Mesenteric fat pad (tissue), 1 donor: ENCODE data around the gene PLCD1. TPM values are rescaled to one million over a fixed set of nuclear protein-coding genes. Genes with fewer than 3 reads are reported as not detected.

Experiments used
- DNase-seq: peaks from one replicate; pipeline ENCODE4 v3.0.0-alpha.2; 2020; ENCODE audit warnings: low spot score
- total RNA-seq: library from RNA; stranded (reverse); fragmentation: NEBNext Ultra II Directional; extraction: Animal tissue kit (Norgen Biotek cat#: 25700); gene quantifications from one replicate; pipeline ENCODE4 v1.2.1, GENCODE V29; 2021
- donor health status: DM: yes; HTN: yes; CAD: no.

Gene PLCD1
- total RNA-seq, 1 donor from 2014 or later = 18.5 TPM

DNA sequence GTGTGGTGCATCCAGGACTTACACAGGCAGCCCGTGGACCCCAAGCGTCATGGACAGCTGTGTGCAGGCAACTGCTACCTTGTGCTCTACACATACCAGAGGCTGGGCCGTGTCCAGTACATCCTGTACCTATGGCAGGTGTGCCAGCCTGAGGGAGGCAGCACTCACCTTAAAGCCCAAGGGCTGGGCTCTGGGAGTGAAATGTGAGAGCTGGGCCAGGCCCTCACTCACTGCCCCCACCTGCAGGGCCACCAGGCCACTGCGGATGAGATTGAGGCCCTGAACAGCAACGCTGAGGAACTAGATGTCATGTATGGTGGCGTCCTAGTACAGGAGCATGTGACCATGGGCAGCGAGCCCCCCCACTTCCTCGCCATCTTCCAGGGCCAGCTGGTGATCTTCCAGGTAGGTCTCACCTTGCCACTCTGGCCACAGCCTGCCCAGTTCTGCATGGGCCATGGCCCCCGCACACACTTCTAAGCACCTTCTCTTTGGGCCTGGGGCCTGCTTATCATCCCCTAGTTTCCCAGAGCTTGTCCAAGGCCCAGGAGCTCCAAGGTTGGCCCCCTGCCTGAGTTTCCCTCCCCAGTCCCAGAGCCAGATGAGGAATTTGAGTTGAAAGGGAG lies 27.9 kb downstream of the PLCD1 start:
- DNase-seq = no peak

- DNase-seq = no peak
These were observed 28.4 kb downstream of the PLCD1 start for GRCh38 chr3:38000965-38001455.

DNA sequence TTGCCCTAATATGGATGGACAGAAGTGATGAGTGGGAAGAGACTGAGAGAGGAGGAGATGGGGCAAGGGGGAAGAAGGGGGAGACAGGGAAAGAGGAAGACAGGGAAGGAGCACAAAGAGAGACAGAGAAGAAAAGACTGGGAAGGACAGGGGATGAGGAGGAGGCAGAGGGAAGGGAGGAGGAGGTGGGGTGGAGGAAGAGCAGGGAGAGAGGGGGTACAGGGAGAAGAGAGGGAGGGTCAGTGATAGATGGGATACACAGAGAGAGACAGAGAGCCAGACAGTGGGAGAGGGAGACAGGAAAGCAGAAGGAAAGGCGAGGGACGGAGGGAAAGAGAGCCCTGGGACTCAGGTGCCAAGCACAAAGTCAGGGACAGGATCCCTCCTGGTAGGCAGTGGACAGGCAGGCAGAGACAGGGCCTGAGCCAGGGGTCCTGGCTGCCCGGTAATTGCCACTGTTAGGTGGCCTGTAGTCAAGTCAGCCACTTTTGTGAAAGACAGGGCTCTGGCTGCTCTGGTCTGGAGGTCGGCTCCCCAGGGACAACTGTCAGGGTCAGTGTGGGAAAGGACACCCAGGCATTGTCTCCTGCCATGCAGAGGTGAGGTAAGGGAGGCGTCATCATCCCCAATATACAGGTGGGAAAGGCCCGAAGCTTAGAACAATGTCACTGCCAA lies 29.1 kb downstream of the PLCD1 start:
- no peak for DNase-seq

DNA sequence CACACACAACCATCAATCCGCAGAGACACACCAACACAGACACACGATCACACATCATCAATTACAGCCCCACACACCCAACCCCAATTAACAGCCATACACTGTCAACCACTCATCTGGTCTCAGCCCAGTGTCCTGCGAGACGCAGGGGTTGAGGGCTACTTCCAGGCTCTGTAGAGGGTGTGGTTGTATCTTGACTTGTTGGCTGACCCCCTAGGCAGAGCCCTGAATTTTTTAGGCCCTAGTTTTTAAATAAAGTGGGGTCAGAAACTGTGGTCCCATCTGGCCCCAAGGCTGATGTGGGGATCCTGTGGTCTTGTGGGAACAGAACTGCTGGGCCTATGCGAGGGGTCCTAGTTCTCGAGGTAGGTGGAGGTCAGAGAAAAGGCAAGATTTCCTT lies 29.6 kb downstream of the PLCD1 start:
- no peak for DNase-seq

GRCh38 chr3:37997791-37998370 lies 31.6 kb downstream of the PLCD1 start:
- DNase-seq = no peak

DNA sequence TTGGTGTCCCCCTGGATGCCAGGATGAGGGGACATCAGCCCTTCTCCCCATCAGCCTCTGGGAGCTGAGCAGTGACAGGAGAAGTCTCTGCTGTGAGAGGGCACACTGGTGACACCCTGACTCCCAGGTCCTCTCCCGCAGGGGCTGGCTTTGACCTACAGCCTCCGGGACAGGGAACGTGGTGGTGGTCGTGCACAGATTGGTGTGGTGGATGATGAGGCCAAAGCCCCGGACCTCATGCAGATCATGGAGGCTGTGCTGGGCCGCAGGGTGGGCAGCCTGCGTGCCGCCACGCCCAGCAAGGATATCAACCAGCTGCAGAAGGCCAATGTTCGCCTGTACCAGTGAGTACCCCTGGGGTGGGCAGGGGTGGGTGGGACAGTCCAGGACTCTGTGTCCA lies 32.1 kb downstream of the PLCD1 start:
- DNase-seq = no peak

DNA sequence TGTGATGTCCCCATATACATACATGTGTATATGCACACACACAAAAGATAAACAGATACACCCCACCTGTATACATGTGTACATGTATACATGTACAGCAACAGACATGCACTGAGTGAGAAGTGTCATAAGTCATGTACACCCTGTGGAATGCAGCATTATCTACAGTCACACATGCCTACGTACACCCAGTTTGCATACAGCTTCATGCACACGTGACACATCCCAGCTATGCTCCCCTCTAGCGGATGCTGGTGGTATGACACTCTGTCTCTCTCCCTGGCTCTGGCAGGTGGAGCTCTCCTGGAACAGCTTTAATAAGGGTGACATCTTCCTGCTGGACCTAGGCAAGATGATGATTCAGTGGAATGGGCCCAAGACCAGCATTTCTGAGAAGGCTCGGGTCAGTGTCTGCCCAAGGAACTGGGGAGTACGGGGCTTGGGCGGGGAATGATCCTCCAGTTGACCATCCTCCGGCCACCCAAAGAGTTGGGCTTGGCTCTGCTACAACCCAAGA lies 32.6 kb downstream of the PLCD1 start:
- no peak for DNase-seq

DNA sequence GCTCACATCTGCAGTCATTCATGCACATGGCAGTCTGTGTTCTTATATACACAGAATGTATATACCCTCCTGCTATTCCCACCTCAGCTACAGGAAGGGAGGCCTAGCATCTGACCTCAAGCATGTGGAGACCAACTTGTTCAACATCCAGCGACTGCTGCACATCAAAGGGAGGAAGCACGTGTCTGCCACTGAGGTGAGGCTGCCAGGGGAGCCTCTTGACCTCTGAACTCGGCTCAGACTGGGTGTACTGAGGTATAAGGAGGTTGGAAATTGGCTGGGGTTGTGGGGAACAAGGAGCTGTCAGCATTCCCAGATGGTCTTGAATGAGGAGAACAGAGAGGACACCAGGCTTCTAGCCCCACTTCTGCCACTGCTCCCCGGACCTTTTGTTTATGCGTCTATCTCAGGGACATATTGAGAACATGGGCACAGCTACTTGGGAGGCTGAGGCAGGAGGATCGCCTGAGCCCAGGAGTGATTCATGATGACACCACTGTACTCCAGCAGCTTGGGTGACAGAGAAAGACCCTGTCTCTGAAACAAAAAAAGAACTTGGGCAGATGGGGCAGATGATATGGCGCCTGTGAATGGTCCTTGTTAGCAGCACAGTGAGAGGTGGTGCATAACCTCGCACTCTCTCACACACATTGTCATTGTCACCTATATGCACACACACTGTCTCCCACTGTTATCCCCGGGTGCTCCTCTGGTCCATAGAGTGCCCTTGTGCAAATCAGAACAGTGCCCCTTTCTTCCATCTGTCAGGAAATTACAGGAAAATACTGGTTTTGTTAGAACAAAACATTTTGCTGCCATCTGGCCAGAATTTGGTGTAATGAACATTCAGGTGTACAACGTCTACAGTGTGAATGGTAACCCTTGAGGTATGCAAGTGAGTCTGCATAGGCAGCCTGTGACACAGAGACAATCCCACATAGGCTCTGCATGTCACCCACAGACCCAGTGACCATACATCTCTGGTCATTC lies 33.5 kb downstream of the PLCD1 start:
- no peak for DNase-seq

GRCh38 chr3:37994639-37994972 lies 34.8 kb downstream of the PLCD1 start:
- DNase-seq = no peak

DNA sequence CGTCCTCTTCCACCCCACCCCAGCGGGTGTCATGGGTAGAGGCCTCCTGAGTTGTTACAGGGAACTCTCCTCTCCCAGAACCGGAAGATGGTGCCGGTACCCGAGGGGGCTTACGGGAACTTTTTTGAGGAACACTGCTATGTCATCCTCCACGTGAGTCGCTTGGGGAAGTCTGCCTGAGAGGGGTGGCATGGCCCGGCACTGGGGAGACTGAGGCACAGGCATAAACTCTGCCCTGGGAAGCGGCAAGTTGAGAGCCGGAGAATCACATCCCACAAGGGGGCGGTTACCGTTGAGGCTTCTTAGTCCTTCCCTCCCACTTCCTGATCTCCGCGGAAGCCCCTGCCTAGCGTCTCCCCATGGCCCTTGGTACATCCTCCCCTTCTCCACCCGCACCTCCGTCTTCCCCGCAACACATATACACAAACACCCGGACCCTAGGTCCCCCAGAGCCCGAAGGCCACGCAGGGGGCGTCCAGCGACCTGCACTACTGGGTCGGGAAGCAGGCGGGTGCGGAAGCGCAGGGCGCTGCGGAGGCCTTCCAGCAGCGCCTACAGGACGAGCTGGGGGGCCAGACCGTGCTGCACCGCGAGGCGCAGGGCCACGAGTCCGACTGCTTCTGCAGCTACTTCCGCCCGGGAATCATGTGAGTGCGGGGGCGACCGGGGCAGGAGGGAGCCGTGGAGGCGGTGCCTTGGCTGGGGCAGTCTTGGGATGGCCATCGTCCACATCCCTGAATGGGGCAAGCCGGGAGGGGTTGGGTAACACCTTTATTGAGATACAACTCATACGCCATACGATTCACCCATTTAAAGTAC lies 35.4 kb downstream of the PLCD1 start:
- peak; percentile 96 for DNase-seq

GRCh38 chr3:37993460-37993819 lies 36.0 kb downstream of the PLCD1 start:
- DNase-seq = no peak

- no peak for DNase-seq
These were observed 36.4 kb downstream of the PLCD1 start for GRCh38 chr3:37993067-37993455.

GRCh38 chr3:37992271-37993066 lies 37.0 kb downstream of the PLCD1 start:
- DNase-seq = no peak

GRCh38 chr3:37991823-37992222 lies 37.6 kb downstream of the PLCD1 start:
- DNase-seq = peak; percentile 88

DNA sequence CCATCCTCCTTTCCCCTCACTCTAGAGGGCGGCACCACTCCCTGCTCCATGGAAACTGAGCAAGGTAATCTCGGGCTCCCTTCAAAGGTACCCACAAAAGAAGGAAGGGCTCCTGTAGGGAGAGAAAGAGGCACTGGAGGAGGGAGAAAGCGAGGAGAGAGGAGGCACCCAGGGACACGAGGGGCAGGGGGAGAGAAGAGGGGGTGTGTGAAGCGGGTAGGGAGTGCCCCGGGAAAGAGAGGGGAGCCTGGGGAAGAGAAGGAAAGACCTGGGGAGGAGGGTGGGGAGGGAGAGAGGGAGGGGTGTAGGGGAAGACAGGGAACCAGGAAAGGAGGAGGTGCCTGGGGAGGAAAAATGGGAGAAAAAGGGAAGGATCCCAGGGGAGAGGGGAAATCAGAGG lies 38.3 kb downstream of the PLCD1 start:
- peak; percentile 9 for DNase-seq

DNA sequence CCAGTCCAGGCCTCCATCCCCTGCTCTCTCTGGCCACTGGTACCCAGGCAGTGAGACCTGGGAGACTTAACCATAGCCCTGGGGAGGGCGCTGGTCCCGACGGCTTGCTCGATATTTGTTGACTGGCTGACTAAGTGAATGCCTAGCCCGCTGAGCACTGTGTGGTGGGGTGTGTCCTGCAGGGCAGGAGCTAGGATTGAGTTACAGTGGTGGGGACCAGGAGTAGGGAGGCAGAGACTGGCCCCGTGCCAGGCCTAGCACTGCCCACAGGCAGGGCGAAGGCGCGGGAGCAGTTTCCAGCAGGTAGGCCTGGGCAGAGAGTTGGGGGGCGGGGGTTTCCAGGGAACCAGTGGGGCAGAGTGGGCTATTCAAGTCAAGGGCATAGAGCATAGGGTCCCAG lies 38.9 kb downstream of the PLCD1 start, which contains the start of gene VILL:
Gene VILL, plus strand, starts transcription at position 260 of the 400 bp plus-strand sequence. CDS start 2,887 bp downstream, outside the sequence.
- DNase-seq = peak; percentile 87

DNA sequence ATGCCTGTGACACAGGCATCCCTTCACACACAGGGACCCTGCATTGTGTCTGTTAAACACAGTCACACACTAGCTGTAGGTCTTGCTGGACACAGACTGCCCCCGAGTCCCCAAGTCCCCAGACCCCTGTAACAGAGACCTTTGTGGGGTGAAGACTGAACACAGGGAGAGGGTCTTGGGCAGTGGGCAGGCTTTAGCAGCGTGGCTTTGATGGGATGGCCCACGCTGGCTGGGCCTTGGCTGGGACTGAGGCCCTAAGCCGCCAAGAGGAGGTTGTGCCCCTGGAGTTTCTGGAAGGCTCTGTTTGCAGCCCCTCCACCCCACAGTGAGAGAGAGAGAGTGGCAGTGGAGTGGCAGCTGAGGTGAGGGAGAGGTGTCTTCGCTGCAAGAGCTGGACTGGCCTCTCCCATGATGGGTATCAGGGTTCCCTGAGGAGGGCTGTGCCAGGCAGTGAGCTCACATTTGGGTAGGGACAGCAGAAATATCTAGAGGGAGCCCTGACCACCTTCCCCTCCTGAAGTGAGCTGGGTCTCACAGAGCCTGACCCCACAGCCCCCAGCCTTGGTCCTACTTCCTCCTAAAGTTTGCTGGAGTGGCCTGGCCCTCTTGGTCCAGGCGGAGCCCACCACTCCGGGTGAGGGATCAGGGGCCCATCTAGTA lies 39.5 kb downstream of the PLCD1 start:
- peak; percentile 59 for DNase-seq

- peak; percentile 79 for DNase-seq
These were observed 40.4 kb downstream of the PLCD1 start for GRCh38 chr3:37988931-37989525.

- DNase-seq = peak; percentile 53
These were observed 41.1 kb downstream of the PLCD1 start for GRCh38 chr3:37988376-37988775.
